ENCODE results near the gene TENT5C.

The TENT5C gene

GRCh38 chr1:117618450-117619122 is 12.7 kb downstream of the TENT5C start:
- DNase-seq (ENCODE audit: low read depth): no peak

DNA sequence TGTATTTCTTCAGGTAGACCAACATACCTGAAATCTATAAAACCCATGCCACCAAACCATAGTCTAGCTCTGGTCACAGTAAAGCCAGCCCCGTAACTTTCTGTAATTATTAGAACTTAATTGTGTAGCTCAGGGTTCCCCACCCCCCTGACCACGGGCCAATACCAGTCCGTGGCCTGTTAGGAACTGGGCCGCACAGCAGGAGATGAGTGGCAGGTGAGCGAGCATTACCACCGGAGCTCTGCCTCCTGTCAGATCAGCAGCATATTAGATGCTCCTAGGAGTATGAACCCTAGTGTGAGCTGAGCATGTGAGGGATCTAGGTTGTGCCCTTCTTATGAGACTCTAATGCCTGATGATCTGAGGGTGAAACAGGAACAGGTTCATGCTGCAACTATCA is 14.6 kb downstream of the TENT5C start:
- no peak for DNase-seq (ENCODE audit: low read depth)
- TF ChIP-seq, protein P1, sequence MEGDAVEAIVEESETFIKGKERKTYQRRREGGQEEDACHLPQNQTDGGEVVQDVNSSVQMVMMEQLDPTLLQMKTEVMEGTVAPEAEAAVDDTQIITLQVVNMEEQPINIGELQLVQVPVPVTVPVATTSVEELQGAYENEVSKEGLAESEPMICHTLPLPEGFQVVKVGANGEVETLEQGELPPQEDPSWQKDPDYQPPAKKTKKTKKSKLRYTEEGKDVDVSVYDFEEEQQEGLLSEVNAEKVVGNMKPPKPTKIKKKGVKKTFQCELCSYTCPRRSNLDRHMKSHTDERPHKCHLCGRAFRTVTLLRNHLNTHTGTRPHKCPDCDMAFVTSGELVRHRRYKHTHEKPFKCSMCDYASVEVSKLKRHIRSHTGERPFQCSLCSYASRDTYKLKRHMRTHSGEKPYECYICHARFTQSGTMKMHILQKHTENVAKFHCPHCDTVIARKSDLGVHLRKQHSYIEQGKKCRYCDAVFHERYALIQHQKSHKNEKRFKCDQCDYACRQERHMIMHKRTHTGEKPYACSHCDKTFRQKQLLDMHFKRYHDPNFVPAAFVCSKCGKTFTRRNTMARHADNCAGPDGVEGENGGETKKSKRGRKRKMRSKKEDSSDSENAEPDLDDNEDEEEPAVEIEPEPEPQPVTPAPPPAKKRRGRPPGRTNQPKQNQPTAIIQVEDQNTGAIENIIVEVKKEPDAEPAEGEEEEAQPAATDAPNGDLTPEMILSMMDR (conservative IDR thresholded peaks at IDR 0.05; ENCODE audit: low read length): no peak
- no peak overlapping the region for H3K4me3 ChIP-seq (ENCODE audit: low read length)

More at GRCh38 chr1:117618450-117619122, 12.7 kb downstream of the TENT5C start:
- TF ChIP-seq, protein P1 (conservative IDR thresholded peaks at IDR 0.05; ENCODE audit: low read length): no peak
- no peak overlapping the region for H3K4me3 ChIP-seq (ENCODE audit: low read length)

- no peak for DNase-seq (ENCODE audit: low read depth)
- TF ChIP-seq, protein P1 (conservative IDR thresholded peaks at IDR 0.05; ENCODE audit: low read length): no peak
- H3K4me3 ChIP-seq (ENCODE audit: low read length): no peak overlapping the region
These were observed 15.5 kb downstream of the TENT5C start for GRCh38 chr1:117621316-117621715.

- TF ChIP-seq, protein P1 (conservative IDR thresholded peaks at IDR 0.05; ENCODE audit: low read length): peak; percentile 32
- H3K4me3 ChIP-seq (ENCODE audit: low read length): no peak overlapping the region
- no peak for DNase-seq (ENCODE audit: low read depth)
These were observed 16.9 kb downstream of the TENT5C start for GRCh38 chr1:117622726-117623125.

DNA sequence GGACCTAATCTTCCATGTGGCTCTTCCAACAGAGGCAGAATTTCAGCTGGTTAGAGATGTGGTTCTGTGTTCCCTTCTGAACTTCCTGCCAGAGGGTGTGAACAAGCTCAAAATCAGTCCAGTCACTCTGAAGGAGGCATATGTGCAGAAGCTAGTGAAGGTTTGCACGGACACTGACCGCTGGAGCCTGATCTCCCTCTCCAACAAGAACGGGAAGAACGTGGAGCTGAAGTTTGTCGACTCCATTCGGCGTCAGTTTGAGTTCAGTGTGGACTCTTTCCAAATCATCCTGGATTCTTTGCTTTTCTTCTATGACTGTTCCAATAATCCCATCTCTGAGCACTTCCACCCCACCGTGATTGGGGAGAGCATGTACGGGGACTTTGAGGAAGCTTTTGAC is 17.3 kb downstream of the TENT5C start:
- no peak for DNase-seq (ENCODE audit: low read depth)
- TF ChIP-seq, protein P1 (conservative IDR thresholded peaks at IDR 0.05; ENCODE audit: low read length): no peak
- H3K4me3 ChIP-seq (ENCODE audit: low read length): no peak overlapping the region

GRCh38 chr1:117623698-117624097 is 17.9 kb downstream of the TENT5C start:
- no peak for DNase-seq (ENCODE audit: low read depth)
- TF ChIP-seq, protein P1 (conservative IDR thresholded peaks at IDR 0.05; ENCODE audit: low read length): no peak
- no peak overlapping the region for H3K4me3 ChIP-seq (ENCODE audit: low read length)

GRCh38 chr1:117627546-117628130 is 21.8 kb downstream of the TENT5C start:
- H3K4me3 ChIP-seq (ENCODE audit: low read length): no peak overlapping the region
- DNase-seq (ENCODE audit: low read depth): no peak
- TF ChIP-seq, protein P1 (conservative IDR thresholded peaks at IDR 0.05; ENCODE audit: low read length): no peak

Data from AG10803 (cell line).